ENCODE measurements around the gene MUS81.
A peak's percentile ranks its signal among the peaks of the same experiment; 100 is the strongest.
"Not testable (repeated sequence)": the region's sequence is repeated elsewhere in the genome, so short reads cannot be mapped to it uniquely, and the experiment has no call there.

Gene MUS81

DNA sequence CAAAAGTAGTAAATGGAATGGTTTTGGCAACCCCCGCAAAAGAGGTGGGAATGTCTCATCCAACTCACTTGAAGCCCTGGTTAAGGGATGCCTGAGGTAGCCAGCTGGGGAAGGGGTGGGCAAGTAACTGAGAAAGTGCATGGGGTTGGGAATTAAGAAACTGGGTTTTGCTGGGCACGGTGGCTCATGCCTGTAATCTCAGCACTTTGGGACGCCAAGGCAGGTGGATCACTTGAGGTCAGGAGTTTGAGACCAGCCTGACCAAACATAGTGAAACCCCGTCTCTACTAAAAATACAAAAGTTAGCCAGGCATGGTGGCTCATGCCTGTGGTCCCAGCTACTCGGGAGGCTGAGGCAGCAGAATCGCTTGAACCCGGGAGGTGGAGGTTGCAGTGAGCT lies 11.5 kb upstream of the MUS81 start:
- DNase-seq (ENCODE audit: low read depth in 2 of 2) = not testable (repeated sequence)

DNA sequence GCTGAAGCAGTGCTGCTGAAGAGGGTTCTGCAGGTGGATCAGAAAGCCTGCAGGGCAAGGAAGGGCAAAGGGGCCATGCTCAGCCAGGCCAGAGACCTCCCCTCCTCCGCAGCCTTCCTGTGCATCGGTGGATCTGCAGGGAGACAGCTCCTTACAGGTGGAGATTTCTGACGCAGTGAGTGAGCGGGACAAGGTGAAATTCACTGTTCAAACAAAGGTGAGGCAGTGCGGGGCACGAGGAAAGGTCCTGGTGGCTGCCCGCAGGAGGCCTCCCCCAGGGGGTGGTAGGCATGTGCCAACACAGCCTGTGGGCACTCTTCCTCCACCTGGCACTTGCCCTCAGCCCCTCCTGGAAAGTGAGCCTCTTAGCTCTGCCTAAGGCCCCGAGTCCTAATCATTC lies 10.9 kb upstream of the MUS81 start:
- DNase-seq (ENCODE audit: low read depth in 2 of 2) = no peak

- DNase-seq (ENCODE audit: low read depth in 2 of 2) = no peak
Measured at GRCh38 chr11:65849771-65850216, 10.4 kb upstream of the MUS81 start.

DNA sequence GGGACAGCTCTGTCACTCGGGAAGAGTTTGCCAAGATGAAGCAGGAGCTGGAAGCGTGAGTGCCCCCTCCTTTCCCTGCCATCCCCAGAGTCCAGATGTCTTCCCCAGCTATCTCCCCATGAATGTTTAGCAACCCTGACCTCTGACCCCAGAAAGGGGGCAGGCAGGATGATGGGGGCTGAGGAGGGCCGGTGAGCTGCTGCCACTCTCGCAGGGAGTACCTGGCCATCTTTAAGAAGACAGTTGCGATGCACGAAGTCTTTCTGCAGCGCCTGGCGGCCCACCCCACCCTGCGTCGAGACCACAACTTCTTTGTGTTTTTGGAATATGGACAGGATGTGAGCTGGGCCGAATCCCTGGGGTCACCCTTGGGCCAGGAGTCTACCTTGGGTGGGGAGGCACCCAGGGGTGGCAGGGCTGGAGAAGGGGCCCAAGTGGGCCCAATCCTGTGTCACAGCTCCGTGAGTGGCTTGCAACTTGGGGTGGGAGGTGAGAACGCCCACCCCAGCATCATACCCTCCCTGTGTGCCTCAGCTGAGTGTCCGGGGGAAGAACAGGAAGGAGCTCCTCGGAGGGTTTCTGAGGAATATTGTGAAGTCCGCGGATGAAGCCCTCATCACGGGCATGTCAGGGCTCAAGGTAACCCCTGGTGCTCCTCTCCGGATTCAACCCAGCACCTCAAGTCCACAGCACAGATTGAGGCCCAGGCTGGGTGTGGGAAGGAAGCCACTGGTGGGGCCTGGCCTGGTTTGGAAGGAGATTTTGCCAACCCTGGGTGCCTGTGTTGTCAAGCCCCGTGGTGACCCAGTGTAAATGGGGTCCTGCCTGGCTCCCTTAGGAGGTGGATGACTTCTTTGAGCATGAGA lies 9.8 kb upstream of the MUS81 start:
- DNase-seq (ENCODE audit: low read depth in 2 of 2) = no peak

GRCh38 chr11:65851083-65851579 lies 9.1 kb upstream of the MUS81 start:
- DNase-seq (ENCODE audit: low read depth in 2 of 2) = no peak

GRCh38 chr11:65851811-65852507 lies 8.3 kb upstream of the MUS81 start:
- no peak for DNase-seq (ENCODE audit: low read depth in 2 of 2)

GRCh38 chr11:65852508-65853245 lies 7.6 kb upstream of the MUS81 start:
- DNase-seq (ENCODE audit: low read depth in 2 of 2) = no peak

DNA sequence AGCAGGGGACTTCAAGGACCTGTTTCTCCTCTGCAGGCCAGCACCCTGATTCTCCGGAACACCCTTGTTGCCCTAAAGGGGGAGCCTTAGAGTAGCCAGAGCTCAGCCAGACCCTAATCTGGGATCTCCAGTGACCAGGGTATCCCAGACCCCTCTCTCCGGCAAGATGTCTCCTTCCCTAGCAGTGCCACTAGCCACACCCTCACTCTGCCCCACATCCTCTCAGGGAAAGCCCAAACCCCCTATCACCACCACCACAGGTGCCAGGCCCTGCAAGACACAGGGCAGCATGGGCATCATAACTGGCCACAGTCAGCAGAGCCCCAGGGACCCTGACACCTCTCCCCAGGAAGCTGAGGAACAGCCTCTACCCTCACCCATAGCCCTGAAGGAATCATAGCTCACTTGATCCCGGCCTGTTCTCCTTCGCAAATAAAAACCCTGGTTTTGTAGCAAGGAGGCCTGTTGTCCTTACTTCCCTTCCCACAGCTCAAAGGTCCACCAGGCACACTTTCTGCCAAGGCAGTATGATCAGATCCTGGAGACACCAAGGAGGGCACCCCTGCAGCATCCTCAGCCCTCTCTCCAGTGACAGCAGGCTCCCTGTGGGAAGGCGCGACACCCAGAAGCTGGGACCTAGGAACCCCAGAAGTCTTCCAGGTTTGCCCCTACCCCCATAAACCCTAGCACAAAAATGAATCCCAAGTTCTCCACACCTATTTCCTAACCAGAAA lies 6.8 kb upstream of the MUS81 start:
- no peak for DNase-seq (ENCODE audit: low read depth in 2 of 2)

DNA sequence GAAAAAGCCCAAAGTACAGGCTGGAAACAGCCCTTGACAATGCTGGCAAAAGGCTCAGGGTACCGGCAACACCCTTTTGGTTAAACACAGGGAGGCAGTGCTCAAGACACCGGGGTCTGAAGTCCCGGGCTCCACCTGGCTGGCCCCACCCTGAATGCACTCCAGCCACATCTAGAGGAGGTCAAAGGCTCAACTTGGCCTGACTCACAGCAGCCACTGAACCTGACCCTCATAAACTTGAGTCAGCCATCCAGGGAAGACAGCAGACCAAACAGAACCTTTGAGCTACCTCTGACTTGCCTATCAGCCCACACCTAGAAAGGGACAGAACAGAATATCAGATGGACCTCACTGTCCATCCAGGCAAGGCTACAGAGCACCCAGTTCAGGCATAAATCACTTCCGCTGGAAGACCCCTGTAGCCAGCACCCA lies 6.1 kb upstream of the MUS81 start:
- no peak for DNase-seq (ENCODE audit: low read depth in 2 of 2)

- no peak for DNase-seq (ENCODE audit: low read depth in 2 of 2)
Measured at GRCh38 chr11:65854852-65855837, 5.1 kb upstream of the MUS81 start.

- DNase-seq (ENCODE audit: low read depth in 2 of 2) = no peak
Measured at GRCh38 chr11:65855927-65856363, 4.3 kb upstream of the MUS81 start.

GRCh38 chr11:65856689-65857499 lies 3.3 kb upstream of the MUS81 start:
- peak; percentile 72 to 73 for DNase-seq (ENCODE audit: low read depth in 2 of 2)

- DNase-seq (ENCODE audit: low read depth in 2 of 2) = peak in 1 of 2 donors; percentile 58
Measured at GRCh38 chr11:65857500-65857852, 2.8 kb upstream of the MUS81 start.

DNA sequence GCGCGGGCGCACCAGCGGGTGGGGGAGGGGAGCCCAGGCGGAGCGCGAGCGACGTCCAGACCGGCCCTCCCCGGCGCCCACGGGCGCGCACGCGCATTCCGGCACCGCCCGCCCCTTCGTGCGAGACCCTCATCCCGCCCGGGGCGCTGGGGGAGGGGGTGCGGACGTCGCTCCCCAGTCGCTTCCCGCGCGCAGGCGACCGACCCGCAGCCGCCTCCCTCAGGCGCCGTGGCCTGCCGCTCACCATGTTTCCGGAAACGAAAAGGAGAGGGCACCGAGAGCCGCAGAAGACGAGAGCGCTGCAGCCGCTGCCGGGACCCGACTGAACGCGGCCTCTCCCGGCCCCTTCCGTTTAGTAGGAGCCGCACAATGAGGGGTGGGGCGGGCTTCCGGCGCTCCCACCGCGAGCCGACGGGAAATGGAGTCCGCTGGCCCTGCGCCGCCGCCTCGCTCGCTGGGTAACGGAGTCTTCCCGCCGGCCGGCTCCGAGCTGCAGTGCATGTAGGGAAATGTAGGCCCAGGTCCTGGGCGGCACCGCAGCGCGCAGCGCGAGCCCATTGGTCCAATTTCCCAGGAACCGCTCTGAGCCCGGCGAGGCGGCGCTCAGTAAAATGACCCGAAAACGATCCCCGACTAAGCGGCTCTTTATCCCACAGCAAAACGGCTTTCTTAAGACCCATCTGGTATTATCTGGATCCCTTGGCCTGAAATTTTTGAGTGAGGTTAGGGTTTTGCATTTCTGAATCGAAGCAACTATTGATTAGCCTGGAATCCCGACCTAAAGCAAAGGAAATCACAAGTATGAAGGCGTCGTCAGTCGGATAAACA lies 2.2 kb upstream of the MUS81 start, which contains the start of gene CFL1:
Gene CFL1 (minus strand): TSS at position 328 of the 828 bp plus-strand sequence. CDS start 81 bp downstream, at position 247.
- DNase-seq (ENCODE audit: low read depth in 2 of 2) = peak; percentile 94 to 95

GRCh38 chr11:65858681-65859087 lies 1.5 kb upstream of the MUS81 start:
- no peak for DNase-seq (ENCODE audit: low read depth in 2 of 2)

GRCh38 chr11:65859095-65859811 lies 980 bp upstream of the MUS81 start:
- DNase-seq (ENCODE audit: low read depth in 2 of 2) = peak; percentile 93 to 98

DNA sequence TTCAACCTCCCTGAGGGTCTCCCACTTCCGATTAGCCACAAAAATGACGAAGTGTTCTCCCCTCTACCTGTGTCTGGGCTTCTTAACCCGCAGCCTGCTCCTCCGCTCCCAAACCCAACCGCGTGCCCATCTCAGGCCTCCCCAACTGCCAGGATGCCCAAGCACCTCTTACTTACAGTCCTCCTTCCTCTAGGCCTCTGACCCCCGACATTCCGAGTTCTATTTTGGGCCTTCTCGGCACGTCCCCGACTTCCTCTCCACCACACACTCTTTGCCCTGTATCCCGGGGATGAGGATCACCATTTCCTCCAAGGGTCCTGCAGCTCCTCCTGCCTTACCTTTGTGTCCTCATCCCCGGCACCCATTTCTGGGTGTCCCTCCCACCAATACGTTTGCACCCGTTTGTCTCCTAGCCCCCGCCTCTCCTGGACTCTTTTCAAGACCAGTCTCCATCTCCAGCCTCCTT lies 388 bp upstream of the MUS81 start:
- peak; percentile 32 to 37 for DNase-seq (ENCODE audit: low read depth in 2 of 2)

GRCh38 chr11:65861165-65861505 lies 902 bp downstream of the MUS81 start:
- DNase-seq (ENCODE audit: low read depth in 2 of 2) = no peak

Data from stimulated activated CD4-positive, alpha-beta T cell treated with anti-CD3 and anti-CD28 coated beads, Interleukin-1b, Interleukin-23, amount 100 ng/mL, for 4 hours (primary cell).